Choroid plexus epithelial cell (primary cell): ENCODE results near the gene LGI4.

Experiments used
- DNase-seq: peaks from one replicate; pipeline ENCODE4 v3.0.0-alpha.2; 2010; ENCODE audit warnings: low read depth
- H3K4me3 ChIP-seq: 2 replicates; pipeline ENCODE4 v1.5.1; 2011; ENCODE audit warnings: low read depth, mild to moderate bottlenecking, control low read depth, low read length, moderate library complexity
- TF ChIP-seq, protein P1 (sequence below): conservative IDR thresholded peaks from 2 replicates; pipeline ENCODE4 v1.5.1; 2011; ENCODE audit warnings: low read depth, mild to moderate bottlenecking, control low read depth, inconsistent platforms, low read length, moderate library complexity

Gene LGI4

DNA sequence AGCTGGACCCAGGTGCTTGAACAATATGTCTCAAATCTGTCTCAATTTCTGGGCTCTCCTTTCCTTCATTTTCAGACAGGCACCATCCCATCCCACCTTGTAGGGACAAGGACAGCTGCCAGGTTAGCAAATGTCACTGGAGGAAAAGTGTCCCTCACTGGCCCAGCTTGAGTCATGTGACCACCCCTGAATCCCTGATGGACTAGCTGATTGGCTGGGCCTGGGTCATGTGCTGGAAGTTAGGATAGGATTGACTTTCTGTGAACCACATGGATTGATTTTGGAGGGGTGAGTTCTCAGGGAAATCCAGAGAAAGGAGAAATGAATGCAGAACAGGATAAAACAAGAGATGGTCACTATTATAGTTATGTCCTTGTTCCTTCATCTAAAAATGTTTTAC, 47.5 kb downstream of the LGI4 start:
- TF ChIP-seq, protein P1, sequence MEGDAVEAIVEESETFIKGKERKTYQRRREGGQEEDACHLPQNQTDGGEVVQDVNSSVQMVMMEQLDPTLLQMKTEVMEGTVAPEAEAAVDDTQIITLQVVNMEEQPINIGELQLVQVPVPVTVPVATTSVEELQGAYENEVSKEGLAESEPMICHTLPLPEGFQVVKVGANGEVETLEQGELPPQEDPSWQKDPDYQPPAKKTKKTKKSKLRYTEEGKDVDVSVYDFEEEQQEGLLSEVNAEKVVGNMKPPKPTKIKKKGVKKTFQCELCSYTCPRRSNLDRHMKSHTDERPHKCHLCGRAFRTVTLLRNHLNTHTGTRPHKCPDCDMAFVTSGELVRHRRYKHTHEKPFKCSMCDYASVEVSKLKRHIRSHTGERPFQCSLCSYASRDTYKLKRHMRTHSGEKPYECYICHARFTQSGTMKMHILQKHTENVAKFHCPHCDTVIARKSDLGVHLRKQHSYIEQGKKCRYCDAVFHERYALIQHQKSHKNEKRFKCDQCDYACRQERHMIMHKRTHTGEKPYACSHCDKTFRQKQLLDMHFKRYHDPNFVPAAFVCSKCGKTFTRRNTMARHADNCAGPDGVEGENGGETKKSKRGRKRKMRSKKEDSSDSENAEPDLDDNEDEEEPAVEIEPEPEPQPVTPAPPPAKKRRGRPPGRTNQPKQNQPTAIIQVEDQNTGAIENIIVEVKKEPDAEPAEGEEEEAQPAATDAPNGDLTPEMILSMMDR = no peak
- no peak for DNase-seq
- H3K4me3 ChIP-seq = no peak overlapping the region

DNA sequence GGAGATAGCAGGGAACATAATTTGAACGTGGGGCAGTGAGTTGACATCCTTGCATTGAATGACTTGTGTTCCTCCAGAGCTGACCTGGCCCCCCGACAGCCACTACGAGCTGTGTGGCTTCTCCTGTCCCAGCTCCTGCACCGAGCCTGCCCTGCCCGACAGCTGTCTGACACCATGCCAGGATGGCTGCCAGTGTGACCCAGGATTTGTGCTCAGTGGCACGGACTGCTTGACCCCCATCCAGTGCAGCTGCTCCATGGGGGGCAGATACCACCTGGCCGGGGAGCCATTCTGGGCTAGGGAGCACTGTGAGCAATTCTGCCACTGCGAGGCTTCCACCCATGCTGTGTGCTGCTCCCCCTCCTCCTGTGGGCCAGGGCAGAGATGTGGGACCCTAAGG, 48.4 kb downstream of the LGI4 start:
- no peak overlapping the region for H3K4me3 ChIP-seq
- no peak for DNase-seq
- TF ChIP-seq, protein P1 = no peak

DNA sequence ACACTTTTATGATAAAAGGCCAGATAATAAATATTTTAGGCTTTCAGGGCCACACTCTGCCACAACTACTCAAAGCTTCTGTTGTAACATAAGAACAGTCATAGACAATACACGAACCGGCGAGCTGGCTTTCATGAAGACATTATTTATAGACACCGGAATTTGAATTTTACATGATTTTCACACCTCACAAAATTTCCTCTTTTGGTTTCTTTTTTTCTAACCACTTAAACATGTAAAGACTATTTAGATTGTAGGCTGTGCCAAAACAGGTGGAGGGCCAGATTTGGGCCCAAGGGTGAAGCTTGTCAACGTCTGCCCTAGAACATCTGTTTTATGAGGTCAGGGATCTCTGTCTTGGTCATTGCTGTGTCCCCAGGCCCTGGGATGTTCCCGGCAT, 48.9 kb downstream of the LGI4 start:
- TF ChIP-seq, protein P1 = no peak
- no peak for DNase-seq
- H3K4me3 ChIP-seq = no peak overlapping the region

DNA sequence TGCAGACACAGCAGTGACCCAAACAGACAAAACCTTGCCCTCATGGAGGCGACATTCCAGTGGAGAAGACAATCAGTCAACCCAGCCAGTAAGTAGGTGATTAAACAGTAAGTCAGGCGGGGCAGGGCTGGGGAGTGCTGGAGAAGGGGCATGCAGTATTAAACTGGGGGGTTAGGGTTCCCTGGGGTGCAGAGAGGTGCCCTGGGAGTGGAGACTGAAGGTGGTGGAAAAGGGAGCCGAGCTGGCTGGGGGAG, 50.4 kb downstream of the LGI4 start:
- no peak for DNase-seq
- H3K4me3 ChIP-seq = no peak overlapping the region
- TF ChIP-seq, protein P1 = no peak

DNA sequence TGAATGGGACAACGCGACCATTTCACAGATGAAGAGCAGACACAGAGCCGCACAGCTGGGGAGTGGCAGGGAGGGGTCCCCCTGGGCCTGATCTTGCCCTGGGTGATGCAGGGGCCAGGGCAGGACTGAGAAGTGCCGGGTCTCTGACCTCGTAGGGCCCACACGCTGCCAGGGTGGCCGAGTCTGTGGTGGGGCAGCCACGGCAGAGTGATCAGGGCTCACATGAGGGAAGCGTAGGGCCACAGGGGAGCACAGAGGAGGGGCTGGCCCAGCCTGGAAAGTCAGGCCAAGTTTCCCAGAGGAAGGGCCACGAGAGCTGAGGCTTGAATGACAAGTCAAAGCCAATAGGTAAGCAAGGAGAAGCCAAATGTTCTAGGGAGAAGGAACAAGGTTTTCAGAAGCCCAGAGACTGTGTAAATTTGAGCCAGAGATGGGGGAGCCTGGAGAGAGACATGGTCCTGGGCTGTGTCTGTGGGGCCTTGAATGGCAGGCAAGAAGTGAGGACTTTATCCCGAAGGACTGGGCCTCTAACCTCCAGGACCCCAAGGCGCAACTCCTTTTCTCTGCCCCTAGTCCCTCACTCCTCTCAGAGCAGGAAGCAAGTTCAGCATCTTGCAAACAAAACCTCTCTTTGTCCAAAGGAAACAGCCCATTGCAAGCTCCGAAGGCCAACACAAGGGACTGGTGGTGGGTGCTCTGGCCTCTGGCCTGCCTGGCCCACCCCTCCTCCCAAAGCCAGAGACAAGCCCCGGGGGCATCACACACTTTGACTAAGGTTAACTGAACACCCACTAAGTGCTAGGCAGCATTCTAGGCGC, 51.0 kb downstream of the LGI4 start:
- H3K4me3 ChIP-seq = no peak overlapping the region
- DNase-seq = no peak
- TF ChIP-seq, protein P1 = no peak

DNA sequence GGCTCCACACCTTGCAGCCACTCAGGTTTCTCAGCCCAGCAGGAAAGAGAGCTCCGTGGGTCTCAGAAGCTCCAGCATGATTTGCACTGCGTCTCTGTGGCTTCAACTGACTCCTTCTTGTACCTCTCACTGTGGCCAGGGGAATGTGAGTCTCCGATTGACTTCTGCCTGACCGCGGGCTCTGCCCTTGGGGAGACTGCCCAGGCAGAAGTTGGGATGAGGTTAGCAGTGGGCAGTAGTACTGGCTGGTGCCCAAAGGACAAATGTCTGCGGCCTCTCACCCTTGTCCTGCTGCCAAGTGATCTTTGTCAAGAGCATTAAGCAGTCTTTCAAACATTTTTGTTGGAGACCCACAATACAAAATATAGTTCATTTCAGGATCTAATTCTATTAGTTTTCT, 53.7 kb downstream of the LGI4 start:
- no peak overlapping the region for H3K4me3 ChIP-seq
- DNase-seq = no peak
- TF ChIP-seq, protein P1 = no peak

DNA sequence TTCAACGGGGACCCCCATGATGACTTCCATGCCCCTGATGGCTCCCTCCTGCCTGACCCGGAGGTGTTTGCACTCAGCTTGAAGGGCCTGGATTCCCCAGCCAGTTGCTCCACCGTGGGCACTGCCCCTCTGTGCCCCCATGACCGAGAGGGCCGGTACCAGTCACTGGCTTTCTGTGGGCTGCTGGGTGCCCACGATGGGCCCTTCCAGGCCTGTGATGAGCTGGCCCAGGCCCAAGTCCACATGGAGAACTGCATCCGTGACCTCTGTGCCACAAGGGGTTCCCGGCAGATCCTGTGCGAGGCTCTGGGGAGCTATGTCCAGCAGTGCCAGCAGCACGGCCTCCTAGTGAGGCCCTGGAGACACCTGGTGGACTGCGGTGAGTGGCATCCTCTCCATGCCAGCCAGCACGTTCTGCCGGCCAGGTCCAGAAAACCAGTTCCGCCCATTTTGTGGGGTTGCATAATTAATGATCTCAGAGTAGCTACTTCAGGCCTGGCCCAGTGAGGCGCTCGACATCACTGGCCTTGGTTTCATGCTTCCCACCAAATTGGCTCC, 54.2 kb downstream of the LGI4 start:
- no peak overlapping the region for H3K4me3 ChIP-seq
- no peak for DNase-seq
- TF ChIP-seq, protein P1 = no peak
